ENCODE data around the gene MYL10. TPM values are rescaled to one million over a fixed set of nuclear protein-coding genes. Genes with fewer than 3 reads are reported as not detected.

The MYL10 gene
- total and polyA plus RNA-seq, 2 of the 13 experiments (the other 11 are each of a cell fraction or from before 2014, with no cell fraction given), result not detected

DNA sequence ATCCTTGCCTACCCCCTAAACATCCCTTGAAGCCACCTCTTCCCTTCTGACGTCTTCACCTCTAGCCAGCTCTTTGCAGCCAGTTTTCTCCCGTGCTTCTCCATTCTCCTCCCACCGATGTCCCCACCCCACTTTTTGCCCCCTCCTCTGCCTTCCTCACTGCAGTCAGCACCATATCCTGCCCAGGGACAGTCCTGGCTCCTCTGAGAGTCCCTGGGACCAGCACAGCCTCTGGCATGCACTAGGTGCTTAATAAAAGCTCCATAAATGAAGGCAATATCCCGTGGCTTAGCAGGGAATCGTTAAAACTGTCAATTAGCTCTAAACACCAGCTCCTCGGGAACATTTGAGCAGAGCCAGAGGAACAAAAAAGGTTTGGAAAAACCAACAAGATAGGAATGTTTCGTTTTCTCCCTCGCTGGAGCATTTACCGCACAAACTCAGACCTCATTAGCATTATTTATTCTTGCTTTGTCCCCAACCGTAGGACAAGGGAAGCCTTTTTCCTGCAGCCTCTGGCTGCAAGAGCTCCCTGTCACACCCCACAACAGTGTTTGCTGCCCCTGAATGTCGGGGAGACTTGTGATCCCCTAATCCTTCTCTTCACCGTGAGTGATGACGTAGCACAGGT lies 16.1 kb downstream of the MYL10 start:
- ATAC-seq (no peak), FAIRE-seq (no peak), DNase-seq (ENCODE audit: low spot score) (no peak)
- Histone ChIP-seq H3K27ac (ENCODE audit: extremely low read length, insufficient read depth, low read length) (no peak overlapping the region), H3K4me2 (ENCODE audit: low read depth, low read length) (no peak overlapping the region), H3K36me3 (replicated peaks in 1 of 2; ENCODE audit: control insufficient read depth in 1 of 2, insufficient read depth in 2 of 2, low read length in 2 of 2) (no peaks in the 10 kb centered on the region), H4K20me1 (ENCODE audit: insufficient read depth, low read length) (no peaks in the 10 kb centered on the region), H2AFZ (ENCODE audit: low read length) (no peak overlapping the region), H3K79me2 (ENCODE audit: insufficient read depth, low read length) (no peaks in the 10 kb centered on the region), H3K4me3 (replicated peaks in 1 of 3; ENCODE audit: insufficient read depth in 1 of 3, low read depth in 2 of 3, low read length in 3 of 3) (no peak overlapping the region), H3K27me3 (ENCODE audit: control insufficient read depth in 1 of 2, insufficient read depth in 2 of 2, low read length in 2 of 2) (peaks cover 6 to 44% of the 10 kb centered on the region in 2 experiments), H3K4me1 (ENCODE audit: insufficient read depth, low read length) (no peaks in the 10 kb centered on the region), H3K9me3 (ENCODE audit: low read length) (no peaks in the 10 kb centered on the region), H3K9ac (ENCODE audit: insufficient read depth, low read depth, low read length) (no peak overlapping the region)
- intact Hi-C loops (cut with micrococcal nuclease; ENCODE audit: unreplicated experiment) (no loop called here), in situ Hi-C loops (cut with HindIII; ENCODE audit: extremely low pct_ligation_motif_present, low pct_unique_long_range_greater_than_20kb) (no loop called here)
- 10% methylated on average over 13 of the region's 13 CpGs for WGBS (ENCODE audit: low lambda C conversion rate)
- ChIA-PET POLR2A (no interaction called here), CTCF (ENCODE audit: low intra/inter-chr PET ratio, low total read pairs) (no interaction called here)
- TF ChIP-seq CBX2 (IDR thresholded peaks at IDR 0.05; ENCODE audit: low read depth, low read length) (no peak), CBX2 (CRISPR knock-in tag; IDR thresholded peaks at IDR 0.05; ENCODE audit: low read depth) (no peak), ZBTB38 (CRISPR knock-in tag; IDR thresholded peaks at IDR 0.05) (no peak), HDAC2 (CRISPR knock-in tag; IDR thresholded peaks at IDR 0.05) (no peak), ZSCAN25 (CRISPR knock-in tag; IDR thresholded peaks at IDR 0.05) (no peak), PPARG (CRISPR knock-in tag; conservative IDR thresholded peaks at IDR 0.05) (no peak), FOXM1 (CRISPR knock-in tag; IDR thresholded peaks at IDR 0.05) (no peak)
- TF ChIP-seq, protein P1, sequence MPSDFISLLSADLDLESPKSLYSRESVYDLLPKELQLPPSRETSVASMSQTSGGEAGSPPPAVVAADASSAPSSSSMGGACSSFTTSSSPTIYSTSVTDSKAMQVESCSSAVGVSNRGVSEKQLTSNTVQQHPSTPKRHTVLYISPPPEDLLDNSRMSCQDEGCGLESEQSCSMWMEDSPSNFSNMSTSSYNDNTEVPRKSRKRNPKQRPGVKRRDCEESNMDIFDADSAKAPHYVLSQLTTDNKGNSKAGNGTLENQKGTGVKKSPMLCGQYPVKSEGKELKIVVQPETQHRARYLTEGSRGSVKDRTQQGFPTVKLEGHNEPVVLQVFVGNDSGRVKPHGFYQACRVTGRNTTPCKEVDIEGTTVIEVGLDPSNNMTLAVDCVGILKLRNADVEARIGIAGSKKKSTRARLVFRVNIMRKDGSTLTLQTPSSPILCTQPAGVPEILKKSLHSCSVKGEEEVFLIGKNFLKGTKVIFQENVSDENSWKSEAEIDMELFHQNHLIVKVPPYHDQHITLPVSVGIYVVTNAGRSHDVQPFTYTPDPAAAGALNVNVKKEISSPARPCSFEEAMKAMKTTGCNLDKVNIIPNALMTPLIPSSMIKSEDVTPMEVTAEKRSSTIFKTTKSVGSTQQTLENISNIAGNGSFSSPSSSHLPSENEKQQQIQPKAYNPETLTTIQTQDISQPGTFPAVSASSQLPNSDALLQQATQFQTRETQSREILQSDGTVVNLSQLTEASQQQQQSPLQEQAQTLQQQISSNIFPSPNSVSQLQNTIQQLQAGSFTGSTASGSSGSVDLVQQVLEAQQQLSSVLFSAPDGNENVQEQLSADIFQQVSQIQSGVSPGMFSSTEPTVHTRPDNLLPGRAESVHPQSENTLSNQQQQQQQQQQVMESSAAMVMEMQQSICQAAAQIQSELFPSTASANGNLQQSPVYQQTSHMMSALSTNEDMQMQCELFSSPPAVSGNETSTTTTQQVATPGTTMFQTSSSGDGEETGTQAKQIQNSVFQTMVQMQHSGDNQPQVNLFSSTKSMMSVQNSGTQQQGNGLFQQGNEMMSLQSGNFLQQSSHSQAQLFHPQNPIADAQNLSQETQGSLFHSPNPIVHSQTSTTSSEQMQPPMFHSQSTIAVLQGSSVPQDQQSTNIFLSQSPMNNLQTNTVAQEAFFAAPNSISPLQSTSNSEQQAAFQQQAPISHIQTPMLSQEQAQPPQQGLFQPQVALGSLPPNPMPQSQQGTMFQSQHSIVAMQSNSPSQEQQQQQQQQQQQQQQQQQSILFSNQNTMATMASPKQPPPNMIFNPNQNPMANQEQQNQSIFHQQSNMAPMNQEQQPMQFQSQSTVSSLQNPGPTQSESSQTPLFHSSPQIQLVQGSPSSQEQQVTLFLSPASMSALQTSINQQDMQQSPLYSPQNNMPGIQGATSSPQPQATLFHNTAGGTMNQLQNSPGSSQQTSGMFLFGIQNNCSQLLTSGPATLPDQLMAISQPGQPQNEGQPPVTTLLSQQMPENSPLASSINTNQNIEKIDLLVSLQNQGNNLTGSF (CRISPR knock-in tag; IDR thresholded peaks at IDR 0.05), result no peak
- TF ChIP-seq, protein P2, sequence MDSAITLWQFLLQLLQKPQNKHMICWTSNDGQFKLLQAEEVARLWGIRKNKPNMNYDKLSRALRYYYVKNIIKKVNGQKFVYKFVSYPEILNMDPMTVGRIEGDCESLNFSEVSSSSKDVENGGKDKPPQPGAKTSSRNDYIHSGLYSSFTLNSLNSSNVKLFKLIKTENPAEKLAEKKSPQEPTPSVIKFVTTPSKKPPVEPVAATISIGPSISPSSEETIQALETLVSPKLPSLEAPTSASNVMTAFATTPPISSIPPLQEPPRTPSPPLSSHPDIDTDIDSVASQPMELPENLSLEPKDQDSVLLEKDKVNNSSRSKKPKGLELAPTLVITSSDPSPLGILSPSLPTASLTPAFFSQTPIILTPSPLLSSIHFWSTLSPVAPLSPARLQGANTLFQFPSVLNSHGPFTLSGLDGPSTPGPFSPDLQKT (CRISPR knock-in tag; IDR thresholded peaks at IDR 0.05; ENCODE audit: borderline replicate concordance), result no peak
- TF ChIP-seq, protein P3, sequence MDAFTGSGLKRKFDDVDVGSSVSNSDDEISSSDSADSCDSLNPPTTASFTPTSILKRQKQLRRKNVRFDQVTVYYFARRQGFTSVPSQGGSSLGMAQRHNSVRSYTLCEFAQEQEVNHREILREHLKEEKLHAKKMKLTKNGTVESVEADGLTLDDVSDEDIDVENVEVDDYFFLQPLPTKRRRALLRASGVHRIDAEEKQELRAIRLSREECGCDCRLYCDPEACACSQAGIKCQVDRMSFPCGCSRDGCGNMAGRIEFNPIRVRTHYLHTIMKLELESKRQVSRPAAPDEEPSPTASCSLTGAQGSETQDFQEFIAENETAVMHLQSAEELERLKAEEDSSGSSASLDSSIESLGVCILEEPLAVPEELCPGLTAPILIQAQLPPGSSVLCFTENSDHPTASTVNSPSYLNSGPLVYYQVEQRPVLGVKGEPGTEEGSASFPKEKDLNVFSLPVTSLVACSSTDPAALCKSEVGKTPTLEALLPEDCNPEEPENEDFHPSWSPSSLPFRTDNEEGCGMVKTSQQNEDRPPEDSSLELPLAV (CRISPR knock-in tag; conservative IDR thresholded peaks at IDR 0.05; ENCODE audit: low read depth), result no peak
- TF ChIP-seq, protein P4, sequence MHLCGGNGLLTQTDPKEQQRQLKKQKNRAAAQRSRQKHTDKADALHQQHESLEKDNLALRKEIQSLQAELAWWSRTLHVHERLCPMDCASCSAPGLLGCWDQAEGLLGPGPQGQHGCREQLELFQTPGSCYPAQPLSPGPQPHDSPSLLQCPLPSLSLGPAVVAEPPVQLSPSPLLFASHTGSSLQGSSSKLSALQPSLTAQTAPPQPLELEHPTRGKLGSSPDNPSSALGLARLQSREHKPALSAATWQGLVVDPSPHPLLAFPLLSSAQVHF (CRISPR knock-in tag; IDR thresholded peaks at IDR 0.05), result no peak
- no TSS peak for BruUV-seq (replicated peaks)

Measured in HepG2 (cell line).